ENCODE data around the gene KIF13A. TPM values are rescaled to one million over a fixed set of nuclear protein-coding genes. Genes with fewer than 3 reads are reported as not detected.

KIF13A gene
- total RNA-seq, 2 donors from 2014 or later, result 36.8 to 57.5 TPM

- intact Hi-C loops (cut with DNase I), result no loop called here
- H3K9me3 ChIP-seq, result no peaks in the 10 kb centered on the region
- 91% methylated on average over 3 of the region's 3 CpGs for WGBS
- no peak for DNase-seq (ENCODE audit: low spot score)
- no peak overlapping the region for H3K27ac ChIP-seq
- no peak overlapping the region for H3K4me3 ChIP-seq
- TF ChIP-seq POLR2AphosphoS5 (IDR thresholded peaks at IDR 0.05) (no peak), POLR2A (IDR thresholded peaks at IDR 0.05) (no peak), CTCF (IDR thresholded peaks at IDR 0.05) (no peak)
- no peaks in the 10 kb centered on the region for H3K36me3 ChIP-seq
- no peaks in the 10 kb centered on the region for H3K4me1 ChIP-seq (replicated peaks)
- no peaks in the 10 kb centered on the region for H3K27me3 ChIP-seq (replicated peaks; ENCODE audit: insufficient read depth)
Measured at GRCh38 chr6:17724341-17724740, 263.1 kb downstream of the KIF13A start.

GRCh38 chr6:17721671-17722070, 265.8 kb downstream of the KIF13A start:
- no peak overlapping the region for H3K27ac ChIP-seq
- no peaks in the 10 kb centered on the region for H3K9me3 ChIP-seq
- no peak for DNase-seq (ENCODE audit: low spot score)
- 69% methylated on average over 3 of the region's 3 CpGs for WGBS
- intact Hi-C loops (cut with DNase I), result no loop called here
- no peaks in the 10 kb centered on the region for H3K27me3 ChIP-seq (replicated peaks; ENCODE audit: insufficient read depth)
- no peak overlapping the region for H3K4me3 ChIP-seq
- H3K36me3 ChIP-seq, result no peaks in the 10 kb centered on the region
- no peaks in the 10 kb centered on the region for H3K4me1 ChIP-seq (replicated peaks)
- TF ChIP-seq CTCF (IDR thresholded peaks at IDR 0.05) (no peak), POLR2AphosphoS5 (IDR thresholded peaks at IDR 0.05) (no peak), POLR2A (IDR thresholded peaks at IDR 0.05) (no peak)

GRCh38 chr6:17719323-17720041, 268.0 kb downstream of the KIF13A start:
- no peaks in the 10 kb centered on the region for H3K9me3 ChIP-seq
- DNase-seq (ENCODE audit: low spot score), result no peak
- no peaks in the 10 kb centered on the region for H3K4me1 ChIP-seq (replicated peaks)
- intact Hi-C loops (cut with DNase I), result no loop called here
- no peak overlapping the region for H3K4me3 ChIP-seq
- 41% methylated on average over 3 of the region's 3 CpGs for WGBS
- TF ChIP-seq POLR2AphosphoS5 (IDR thresholded peaks at IDR 0.05) (no peak), POLR2A (IDR thresholded peaks at IDR 0.05) (no peak), CTCF (IDR thresholded peaks at IDR 0.05) (no peak)
- H3K27ac ChIP-seq, result no peak overlapping the region
- H3K36me3 ChIP-seq, result no peaks in the 10 kb centered on the region
- H3K27me3 ChIP-seq (replicated peaks; ENCODE audit: insufficient read depth), result no peaks in the 10 kb centered on the region

GRCh38 chr6:17716221-17716620, 271.2 kb downstream of the KIF13A start:
- Histone ChIP-seq H3K4me1 (replicated peaks) (no peaks in the 10 kb centered on the region), H3K4me3 (no peak overlapping the region), H3K9me3 (no peaks in the 10 kb centered on the region), H3K27me3 (replicated peaks; ENCODE audit: insufficient read depth) (no peaks in the 10 kb centered on the region), H3K36me3 (no peaks in the 10 kb centered on the region), H3K27ac (no peak overlapping the region)
- intact Hi-C loops (cut with DNase I), result no loop called here
- WGBS, result 35% methylated on average over 2 of the region's 2 CpGs
- no peak for TF ChIP-seq CTCF (IDR thresholded peaks at IDR 0.05)
- TF ChIP-seq POLR2AphosphoS5 (IDR thresholded peaks at IDR 0.05), result no peak
- TF ChIP-seq POLR2A (IDR thresholded peaks at IDR 0.05), result no peak
- DNase-seq (ENCODE audit: low spot score), result no peak

All from prostate gland (tissue), 2 donors.